WTC11 (cell line): Measurements from ENCODE around the gene CNFN. TPM values are rescaled to one million over a fixed set of nuclear protein-coding genes. Genes with fewer than 3 reads are reported as not detected.

Source experiments
- ATAC-seq: fragments of 200-7000 bp; cut with Tn5 transposase; 2 replicates; pipeline ENCODE4 v1.10.0; 2021; ENCODE audit warnings: mild to moderate bottlenecking, moderate library complexity
- CTCF ChIA-PET: fragments of 300-600 bp; sonication (Branson Sonifier 250); formaldehyde crosslinking; loops from one replicate; lab custom pipeline; 2021; ENCODE audit warnings: antibody characterized with exemption; lab: Charles Lee
- POLR2A ChIA-PET: fragments of 350-600 bp; sonication (Branson Sonifier 250); formaldehyde crosslinking; loops from one replicate; lab custom pipeline; 2021; ENCODE audit warnings: antibody characterized with exemption; lab: Charles Lee
- DNase-seq: peaks from one replicate; pipeline ENCODE4 v3.0.0; 2021; ENCODE audit warnings: low spot score
- H3K27ac Mint-ChIP-seq: 2 replicates; pipeline ENCODE4 v1.8.0; 2021; ENCODE audit warnings: mixed read lengths
- H3K27me3 Mint-ChIP-seq: 2 replicates; pipeline ENCODE4 v1.8.0; 2021; ENCODE audit warnings: low read depth, mild to moderate bottlenecking, moderate library complexity, mixed read lengths
- H3K36me3 Mint-ChIP-seq: 2 replicates; pipeline ENCODE4 v1.8.0; 2021; ENCODE audit warnings: mixed read lengths
- H3K4me1 Mint-ChIP-seq: 2 replicates; pipeline ENCODE4 v1.8.0; 2022; ENCODE audit warnings: mixed read lengths
- H3K4me3 Mint-ChIP-seq: 2 replicates; pipeline ENCODE4 v1.8.0; 2021; ENCODE audit warnings: mild to moderate bottlenecking, moderate library complexity, mixed read lengths
- H3K9me3 Mint-ChIP-seq: 2 replicates; pipeline ENCODE4 v1.8.0; 2021; ENCODE audit warnings: mixed read lengths
- ARID4B ChIP-seq: sonication (generic); formaldehyde crosslinking; IDR thresholded peaks from 2 replicates; pipeline ENCODE4 v1.8.0; 2023; ENCODE audit warnings: missing genetic modification reagents, mild to moderate bottlenecking, borderline replicate concordance
- ATF2 ChIP-seq: sonication (generic); formaldehyde crosslinking; IDR thresholded peaks from 2 replicates; pipeline ENCODE4 v1.8.1; 2022; ENCODE audit warnings: low read depth, missing genetic modification reagents, borderline replicate concordance
- E2F1 ChIP-seq: sonication (generic); formaldehyde crosslinking; IDR thresholded peaks from 2 replicates; pipeline ENCODE4 v1.8.0; 2022; ENCODE audit warnings: mild to moderate bottlenecking, missing genetic modification reagents
- ELF4 ChIP-seq: sonication (generic); formaldehyde crosslinking; IDR thresholded peaks from 2 replicates; pipeline ENCODE4 v1.8.1; 2022; ENCODE audit warnings: low read depth, mild to moderate bottlenecking, moderate library complexity, missing genetic modification reagents
- HMGA2 ChIP-seq: fragments of 250-450 bp; sonication (Bioruptor Pico); IDR thresholded peaks from 2 replicates; pipeline ENCODE4 v1.4.0; 2021; ENCODE audit warnings: mild to moderate bottlenecking, moderate library complexity
- JUN ChIP-seq: sonication (generic); formaldehyde crosslinking; IDR thresholded peaks from 2 replicates; pipeline ENCODE4 v1.8.0; 2023; ENCODE audit warnings: mild to moderate bottlenecking, missing genetic modification reagents
- KAT7 ChIP-seq: sonication (generic); formaldehyde crosslinking; IDR thresholded peaks from 2 replicates; pipeline ENCODE4 v1.8.1; 2023; ENCODE audit warnings: missing genetic modification reagents, mild to moderate bottlenecking, borderline replicate concordance
- MYBL2 ChIP-seq: sonication (generic); formaldehyde crosslinking; IDR thresholded peaks from 2 replicates; pipeline ENCODE4 v1.8.1; 2023; ENCODE audit warnings: mild to moderate bottlenecking, moderate library complexity, missing genetic modification reagents
- NR1H2 ChIP-seq: sonication (generic); formaldehyde crosslinking; IDR thresholded peaks from 2 replicates; pipeline ENCODE4 v1.9.0; 2021; ENCODE audit warnings: mild to moderate bottlenecking, moderate library complexity, missing genetic modification reagents
- NR3C1 ChIP-seq: sonication (generic); formaldehyde crosslinking; conservative IDR thresholded peaks from 2 replicates; pipeline ENCODE4 v1.8.1; 2023; ENCODE audit warnings: low read depth, mild to moderate bottlenecking, missing genetic modification reagents
- SP1 ChIP-seq: sonication (generic); formaldehyde crosslinking; conservative IDR thresholded peaks from 2 replicates; pipeline ENCODE4 v1.8.1; 2022; ENCODE audit warnings: missing genetic modification reagents
- ZNF121 ChIP-seq: sonication (generic); formaldehyde crosslinking; IDR thresholded peaks from 2 replicates; pipeline ENCODE4 v1.8.0; 2023; ENCODE audit warnings: missing genetic modification reagents
- ZNF138 ChIP-seq: sonication (generic); formaldehyde crosslinking; conservative IDR thresholded peaks from 2 replicates; pipeline ENCODE4 v1.8.1; 2022; ENCODE audit warnings: mild to moderate bottlenecking, moderate library complexity, missing genetic modification reagents
- ZNF423 ChIP-seq: fragments of 250-450 bp; sonication (Bioruptor Pico); IDR thresholded peaks from 2 replicates; pipeline ENCODE4 v2.1.2; 2022; ENCODE audit warnings: mild to moderate bottlenecking, moderate library complexity
- total RNA-seq: library from RNA; stranded (reverse); gene quantifications from 3 replicates; pipeline ENCODE4 v1.2.3, GENCODE V29; 2021
- TF ChIP-seq, protein P1 (sequence below): sonication (generic); formaldehyde crosslinking; IDR thresholded peaks from 2 replicates; pipeline ENCODE4 v1.8.0; 2023; ENCODE audit warnings: missing genetic modification reagents
- TF ChIP-seq, protein P2 (sequence below): sonication (generic); formaldehyde crosslinking; IDR thresholded peaks from 2 replicates; pipeline ENCODE4 v1.8.1; 2023; ENCODE audit warnings: mild to moderate bottlenecking, missing genetic modification reagents, moderate library complexity
- TF ChIP-seq, protein P3 (sequence below): sonication (generic); formaldehyde crosslinking; IDR thresholded peaks from 2 replicates; pipeline ENCODE4 v1.8.0; 2022; ENCODE audit warnings: mild to moderate bottlenecking, missing genetic modification reagents
- TF ChIP-seq, protein P4 (sequence below): fragments of 250-450 bp; sonication (Bioruptor Pico); IDR thresholded peaks from 2 replicates; pipeline ENCODE4 v2.1.2; 2022; ENCODE audit warnings: mild to moderate bottlenecking, moderate library complexity
- TF ChIP-seq, protein P5 (sequence below): sonication (generic); formaldehyde crosslinking; IDR thresholded peaks from 2 replicates; pipeline ENCODE4 v1.8.1; 2023; ENCODE audit warnings: mild to moderate bottlenecking, missing genetic modification reagents
- TF ChIP-seq, protein P6 (sequence below): sonication (generic); formaldehyde crosslinking; IDR thresholded peaks from 2 replicates; pipeline ENCODE4 v1.8.0; 2022; ENCODE audit warnings: mild to moderate bottlenecking, missing genetic modification reagents

Gene CNFN
- total RNA-seq, 1 experiment from 2014 or later = 9.6 TPM

GRCh38 chr19:42423462-42424344 is 33.6 kb upstream of the CNFN start:
- Mint-ChIP-seq H3K4me3 (peak overlapping the region; percentile 82), H3K27me3 (peaks cover 98% of the 10 kb centered on the region), H3K4me1 (peaks cover 31% of the 10 kb centered on the region), H3K27ac (no peak overlapping the region), H3K36me3 (peaks cover 1% of the 10 kb centered on the region), H3K9me3 (peaks cover 6% of the 10 kb centered on the region)
- ChIA-PET CTCF (interaction anchor here (0.6 to 5.2 kb wide), 28 partner anchors 7 to 310 kb away, joined by 3 to 81 read pairs (median 4); partner anchors contain the start of genes CXCL17 and POU2F2), POLR2A (interaction anchor here (0.5 to 2.2 kb wide), 9 partner anchors 10 to 1803 kb away, joined by 3 to 13 read pairs (median 4); no protein-coding TSS in a partner anchor)
- DNase-seq = peak; percentile 93
- peak; percentile 90 for ATAC-seq
- TF ChIP-seq NR3C1 (CRISPR knock-in tag) = peak; percentile 77
- no peak for TF ChIP-seq NR1H2 (CRISPR knock-in tag)
- TF ChIP-seq ARID4B (CRISPR knock-in tag) = peak; percentile 81
- TF ChIP-seq ATF2 (CRISPR knock-in tag) = no peak
- TF ChIP-seq, protein P1, sequence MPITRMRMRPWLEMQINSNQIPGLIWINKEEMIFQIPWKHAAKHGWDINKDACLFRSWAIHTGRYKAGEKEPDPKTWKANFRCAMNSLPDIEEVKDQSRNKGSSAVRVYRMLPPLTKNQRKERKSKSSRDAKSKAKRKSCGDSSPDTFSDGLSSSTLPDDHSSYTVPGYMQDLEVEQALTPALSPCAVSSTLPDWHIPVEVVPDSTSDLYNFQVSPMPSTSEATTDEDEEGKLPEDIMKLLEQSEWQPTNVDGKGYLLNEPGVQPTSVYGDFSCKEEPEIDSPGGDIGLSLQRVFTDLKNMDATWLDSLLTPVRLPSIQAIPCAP (CRISPR knock-in tag) = 0 out of 2 replicates have a peak, but pooled peaks have one; percentile 64
- no peak for TF ChIP-seq HMGA2 (CRISPR knock-in tag)
- no peak for TF ChIP-seq ZNF121 (CRISPR knock-in tag)
- TF ChIP-seq SP1 (CRISPR knock-in tag) = peak; percentile 71
- no peak; the same call in 1 of the 2 replicates for TF ChIP-seq JUN (CRISPR knock-in tag)
- TF ChIP-seq, protein P2, sequence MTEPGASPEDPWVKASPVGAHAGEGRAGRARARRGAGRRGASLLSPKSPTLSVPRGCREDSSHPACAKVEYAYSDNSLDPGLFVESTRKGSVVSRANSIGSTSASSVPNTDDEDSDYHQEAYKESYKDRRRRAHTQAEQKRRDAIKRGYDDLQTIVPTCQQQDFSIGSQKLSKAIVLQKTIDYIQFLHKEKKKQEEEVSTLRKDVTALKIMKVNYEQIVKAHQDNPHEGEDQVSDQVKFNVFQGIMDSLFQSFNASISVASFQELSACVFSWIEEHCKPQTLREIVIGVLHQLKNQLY (CRISPR knock-in tag) = no peak
- TF ChIP-seq ZNF423 (CRISPR knock-in tag) = 0 out of 2 replicates have a peak, but pooled peaks have one; percentile 35
- TF ChIP-seq, protein P3, sequence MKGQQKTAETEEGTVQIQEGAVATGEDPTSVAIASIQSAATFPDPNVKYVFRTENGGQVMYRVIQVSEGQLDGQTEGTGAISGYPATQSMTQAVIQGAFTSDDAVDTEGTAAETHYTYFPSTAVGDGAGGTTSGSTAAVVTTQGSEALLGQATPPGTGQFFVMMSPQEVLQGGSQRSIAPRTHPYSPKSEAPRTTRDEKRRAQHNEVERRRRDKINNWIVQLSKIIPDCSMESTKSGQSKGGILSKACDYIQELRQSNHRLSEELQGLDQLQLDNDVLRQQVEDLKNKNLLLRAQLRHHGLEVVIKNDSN (CRISPR knock-in tag) = no peak; the same call in 1 of the 2 replicates
- peak; percentile 59; the same call in 1 of the 2 replicates for TF ChIP-seq ELF4 (CRISPR knock-in tag)
- peak; percentile 87; the same call in 1 of the 2 replicates for TF ChIP-seq E2F1 (CRISPR knock-in tag)
- no peak for TF ChIP-seq KAT7 (CRISPR knock-in tag)
- TF ChIP-seq, protein P4, sequence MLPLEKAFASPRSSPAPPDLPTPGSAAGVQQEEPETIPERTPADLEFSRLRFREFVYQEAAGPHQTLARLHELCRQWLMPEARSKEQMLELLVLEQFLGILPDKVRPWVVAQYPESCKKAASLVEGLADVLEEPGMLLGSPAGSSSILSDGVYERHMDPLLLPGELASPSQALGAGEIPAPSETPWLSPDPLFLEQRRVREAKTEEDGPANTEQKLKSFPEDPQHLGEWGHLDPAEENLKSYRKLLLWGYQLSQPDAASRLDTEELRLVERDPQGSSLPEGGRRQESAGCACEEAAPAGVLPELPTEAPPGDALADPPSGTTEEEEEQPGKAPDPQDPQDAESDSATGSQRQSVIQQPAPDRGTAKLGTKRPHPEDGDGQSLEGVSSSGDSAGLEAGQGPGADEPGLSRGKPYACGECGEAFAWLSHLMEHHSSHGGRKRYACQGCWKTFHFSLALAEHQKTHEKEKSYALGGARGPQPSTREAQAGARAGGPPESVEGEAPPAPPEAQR (CRISPR knock-in tag) = no peak
- TF ChIP-seq, protein P5, sequence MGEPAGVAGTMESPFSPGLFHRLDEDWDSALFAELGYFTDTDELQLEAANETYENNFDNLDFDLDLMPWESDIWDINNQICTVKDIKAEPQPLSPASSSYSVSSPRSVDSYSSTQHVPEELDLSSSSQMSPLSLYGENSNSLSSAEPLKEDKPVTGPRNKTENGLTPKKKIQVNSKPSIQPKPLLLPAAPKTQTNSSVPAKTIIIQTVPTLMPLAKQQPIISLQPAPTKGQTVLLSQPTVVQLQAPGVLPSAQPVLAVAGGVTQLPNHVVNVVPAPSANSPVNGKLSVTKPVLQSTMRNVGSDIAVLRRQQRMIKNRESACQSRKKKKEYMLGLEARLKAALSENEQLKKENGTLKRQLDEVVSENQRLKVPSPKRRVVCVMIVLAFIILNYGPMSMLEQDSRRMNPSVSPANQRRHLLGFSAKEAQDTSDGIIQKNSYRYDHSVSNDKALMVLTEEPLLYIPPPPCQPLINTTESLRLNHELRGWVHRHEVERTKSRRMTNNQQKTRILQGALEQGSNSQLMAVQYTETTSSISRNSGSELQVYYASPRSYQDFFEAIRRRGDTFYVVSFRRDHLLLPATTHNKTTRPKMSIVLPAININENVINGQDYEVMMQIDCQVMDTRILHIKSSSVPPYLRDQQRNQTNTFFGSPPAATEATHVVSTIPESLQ = no peak
- TF ChIP-seq, protein P6, sequence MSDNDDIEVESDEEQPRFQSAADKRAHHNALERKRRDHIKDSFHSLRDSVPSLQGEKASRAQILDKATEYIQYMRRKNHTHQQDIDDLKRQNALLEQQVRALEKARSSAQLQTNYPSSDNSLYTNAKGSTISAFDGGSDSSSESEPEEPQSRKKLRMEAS (CRISPR knock-in tag) = peak; percentile 100
- TF ChIP-seq MYBL2 (CRISPR knock-in tag) = peak; percentile 8; the same call in 1 of the 2 replicates
- TF ChIP-seq ZNF138 = 0 out of 2 replicates have a peak, but pooled peaks have one; percentile 83
